SK-N-SH (cell line): Measurements from ENCODE around the gene AMELY. TPM values are rescaled to one million over a fixed set of nuclear protein-coding genes. Genes with fewer than 3 reads are reported as not detected.

Experiments
- CTCF ChIA-PET: fragments of 300-600, 350-600 bp; formaldehyde crosslinking; extraction: SDS; loops from one replicate; lab custom pipeline; 2021; lab: Yijun Ruan, JAX
- POLR2A ChIA-PET: fragments of 350-600 bp; sonication (Branson Sonifier 250); formaldehyde crosslinking; extraction: SDS; loops from one replicate; lab custom pipeline; 2020; ENCODE audit warnings: antibody characterized with exemption, inconsistent platforms; lab: Yijun Ruan, JAX
- DNase-seq: peaks from one replicate; pipeline ENCODE4 v3.0.0; 2012
- H2AFZ ChIP-seq: fragments of 200-600 bp; sonication (generic); 2 replicates; pipeline ENCODE4 v1.8.1; 2016; ENCODE audit warnings: antibody characterized with exemption, mild to moderate bottlenecking, low read depth
- H3F3A ChIP-seq: fragments of 200-600 bp; sonication (generic); replicated peaks from 2 replicates; pipeline ENCODE3; 2016; ENCODE audit warnings: antibody characterized with exemption, mild to moderate bottlenecking; ENCODE audit not compliant: insufficient read depth
- H3K27ac ChIP-seq, 2 experiments: fragments of 200-500 bp in 1 of 2; fragments of 200-600 bp in 1 of 2; sonication (Bioruptor generic) in 1 of 2; sonication (generic), shearing (Covaris generic) in 1 of 2; 2 replicates each; pipeline versions ENCODE4 v1.5.1 to v1.6.1; 2014 to 2016; ENCODE audit warnings: low read depth in 2 of 2, inconsistent platforms in 1 of 2, low read length in 1 of 2, mild to moderate bottlenecking in 1 of 2, mixed read lengths in 1 of 2
- H3K27me3 ChIP-seq: fragments of 200-600 bp; sonication (generic), shearing (Covaris generic); 2 replicates; pipeline ENCODE4 v1.6.1; 2016; ENCODE audit warnings: mixed run types; ENCODE audit not compliant: insufficient read depth
- H3K36me3 ChIP-seq, 2 experiments: fragments of 200-500 bp in 1 of 2; fragments of 200-600 bp in 1 of 2; sonication (Bioruptor generic) in 1 of 2; sonication (generic) in 1 of 2; replicated peaks in 1 of 2; 2 replicates each; pipeline versions ENCODE3 to v1.5.1; 2014 to 2016; ENCODE audit warnings: low read length in 1 of 2, mild to moderate bottlenecking in 1 of 2; ENCODE audit not compliant: insufficient read depth in 2 of 2, control insufficient read depth in 1 of 2
- H3K4me1 ChIP-seq, 2 experiments: fragments of 200-500 bp in 1 of 2; fragments of 200-600 bp in 1 of 2; sonication (Bioruptor generic) in 1 of 2; sonication (generic), shearing (Covaris generic) in 1 of 2; 2 replicates each; pipeline versions ENCODE4 v1.5.1 to v1.6.1; 2014 to 2016; ENCODE audit warnings: low read depth in 1 of 2, low read length in 1 of 2, mixed run types in 1 of 2; ENCODE audit not compliant: insufficient read depth in 2 of 2, control insufficient read depth in 1 of 2
- H3K4me2 ChIP-seq: fragments of 200-600 bp; sonication (generic), shearing (Covaris generic); 2 replicates; pipeline ENCODE4 v1.6.1; 2017; ENCODE audit warnings: mixed run types
- H3K4me3 ChIP-seq, 2 experiments: fragments of 200-500 bp in 1 of 2; fragments of 200-600 bp in 1 of 2; sonication (Bioruptor generic) in 1 of 2; sonication (generic), shearing (Covaris generic) in 1 of 2; 2 replicates each; pipeline versions ENCODE4 v1.5.1 to v1.8.1; 2014 to 2016; ENCODE audit warnings: low read depth in 2 of 2, inconsistent platforms in 1 of 2, low read length in 1 of 2, mild to moderate bottlenecking in 1 of 2, mixed read lengths in 1 of 2, moderate library complexity in 1 of 2
- H3K79me2 ChIP-seq: fragments of 200-600 bp; sonication (generic); 2 replicates; pipeline ENCODE4 v1.8.1; 2017; ENCODE audit warnings: mild to moderate bottlenecking; ENCODE audit not compliant: insufficient read depth
- H3K9ac ChIP-seq: fragments of 200-600 bp; sonication (generic); 2 replicates; pipeline ENCODE4 v1.6.1; 2017; ENCODE audit warnings: mixed run types
- H3K9me2 ChIP-seq: fragments of 200-600 bp; sonication (generic); 2 replicates; pipeline ENCODE4 v1.6.1; 2017; ENCODE audit warnings: mixed run types
- H3K9me3 ChIP-seq: fragments of 200-600 bp; sonication (generic); 2 replicates; pipeline ENCODE4 v1.6.1; 2017; ENCODE audit warnings: mixed run types, mild to moderate bottlenecking, moderate library complexity
- H4K20me1 ChIP-seq: fragments of 200-600 bp; sonication (generic); 2 replicates; pipeline ENCODE4 v1.6.1; 2017; ENCODE audit warnings: mild to moderate bottlenecking, mixed run types; ENCODE audit not compliant: insufficient read depth
- CHD2 ChIP-seq: fragments of 150-350 bp; IDR thresholded peaks from 2 replicates; pipeline ENCODE4 v1.6.1; 2018; ENCODE audit warnings: low read length; ENCODE audit not compliant: partially characterized antibody
- ELF1 ChIP-seq: IDR thresholded peaks from 2 replicates; pipeline ENCODE4 v1.4.0; 2012
- EP300 ChIP-seq, 2 experiments: IDR thresholded peaks; 2 replicates each; pipeline versions ENCODE4 v1.4.0 to v1.6.1; 2012; ENCODE audit warnings: borderline replicate concordance in 1 of 2, low read depth in 1 of 2, low read length in 1 of 2
- EZH2phosphoT487 ChIP-seq: fragments of 200-600 bp; sonication (generic); IDR thresholded peaks from 2 replicates; pipeline ENCODE4 v1.6.1; 2017; ENCODE audit warnings: low read depth, mixed run types, mild to moderate bottlenecking, antibody characterized with exemption, moderate library complexity, borderline replicate concordance
- FOXJ3 ChIP-seq: sonication (generic); formaldehyde crosslinking; IDR thresholded peaks from 2 replicates; pipeline ENCODE4 v1.5.1; 2020; ENCODE audit warnings: mild to moderate bottlenecking, missing genetic modification reagents
- GABPA ChIP-seq: IDR thresholded peaks from 2 replicates; pipeline ENCODE4 v1.4.0; 2012; ENCODE audit warnings: low read depth, mild to moderate bottlenecking
- GATA2 ChIP-seq: sonication (generic); formaldehyde crosslinking; IDR thresholded peaks from 2 replicates; pipeline ENCODE4 v1.5.0; 2020; ENCODE audit warnings: mild to moderate bottlenecking, missing genetic modification reagents
- MAX ChIP-seq: IDR thresholded peaks from 2 replicates; pipeline ENCODE4 v1.4.0; 2012; ENCODE audit warnings: low read depth
- MEF2A ChIP-seq: IDR thresholded peaks from 2 replicates; pipeline ENCODE4 v1.4.0; 2012; ENCODE audit warnings: low read depth, borderline replicate concordance
- MXI1 ChIP-seq: IDR thresholded peaks from 2 replicates; pipeline ENCODE4 v1.6.1; 2012; ENCODE audit warnings: mild to moderate bottlenecking, low read depth, low read length, improper control_type of control experiment
- NFIC ChIP-seq: IDR thresholded peaks from 2 replicates; pipeline ENCODE4 v1.4.0; 2012; ENCODE audit warnings: borderline replicate concordance
- NRF1 ChIP-seq: IDR thresholded peaks from 2 replicates; pipeline ENCODE4 v1.6.1; 2012; ENCODE audit warnings: low read depth, mild to moderate bottlenecking, low read length
- PBX3 ChIP-seq: IDR thresholded peaks from 2 replicates; pipeline ENCODE4; 2012
- POLR2AphosphoS5 ChIP-seq: IDR thresholded peaks from 2 replicates; pipeline ENCODE4 v1.6.1; 2012; ENCODE audit warnings: low read depth, low read length
- RAD21 ChIP-seq: IDR thresholded peaks from 2 replicates; pipeline ENCODE4 v1.6.1; 2012; ENCODE audit warnings: mild to moderate bottlenecking, low read length
- RCOR1 ChIP-seq: fragments of 150-350 bp; IDR thresholded peaks from 2 replicates; pipeline ENCODE4 v1.6.1; 2017; ENCODE audit warnings: antibody characterized with exemption, low read length
- RFX5 ChIP-seq: IDR thresholded peaks from 2 replicates; pipeline ENCODE4 v1.6.1; 2012; ENCODE audit warnings: mild to moderate bottlenecking, improper control_type of control experiment, low read length
- RXRA ChIP-seq: IDR thresholded peaks from 2 replicates; pipeline ENCODE4 v1.4.0; 2012; ENCODE audit warnings: low read depth, mild to moderate bottlenecking, borderline replicate concordance
- SMC3 ChIP-seq: IDR thresholded peaks from 2 replicates; pipeline ENCODE4 v1.6.1; 2012; ENCODE audit warnings: low read depth, low read length, improper control_type of control experiment
- TAF1 ChIP-seq: IDR thresholded peaks from 2 replicates; pipeline ENCODE4 v1.6.1; 2012; ENCODE audit warnings: low read depth, mild to moderate bottlenecking, low read length, moderate library complexity, borderline replicate concordance
- TCF12 ChIP-seq: IDR thresholded peaks from 2 replicates; pipeline ENCODE4 v1.4.0; 2012
- USF1 ChIP-seq: IDR thresholded peaks from 2 replicates; pipeline ENCODE4 v1.4.0; 2012; ENCODE audit warnings: low read depth, borderline replicate concordance
- USF2 ChIP-seq: fragments of 150-350 bp; IDR thresholded peaks from 2 replicates; pipeline ENCODE4 v1.6.1; 2017; ENCODE audit warnings: antibody characterized with exemption, low read length, low read depth, borderline replicate concordance
- WGBS: methylation state at CpG from one replicate; pipeline ENCODE4 v1.1.6; 2017; ENCODE audit warnings: low lambda C conversion rate; 5-methylcytosine and 5-hydroxymethylcytosine counted together
- polyA plus RNA-seq, 3 experiments: library from polyadenylated mRNA; depleted of rRNA; stranded (reverse); fragments of >200 nt; gene quantifications; 2 replicates each; pipeline ENCODE4 v1.2.3, GENCODE V29; 2012
- TF ChIP-seq, protein P1 (sequence below): fragments of 150-350 bp; IDR thresholded peaks from 2 replicates; pipeline ENCODE4 v1.6.1; 2016; ENCODE audit warnings: mild to moderate bottlenecking, low read depth, low read length

The AMELY gene
- polyA plus RNA-seq, 1 of the 3 experiments (the other 2 are of a cell fraction): not detected

DNA sequence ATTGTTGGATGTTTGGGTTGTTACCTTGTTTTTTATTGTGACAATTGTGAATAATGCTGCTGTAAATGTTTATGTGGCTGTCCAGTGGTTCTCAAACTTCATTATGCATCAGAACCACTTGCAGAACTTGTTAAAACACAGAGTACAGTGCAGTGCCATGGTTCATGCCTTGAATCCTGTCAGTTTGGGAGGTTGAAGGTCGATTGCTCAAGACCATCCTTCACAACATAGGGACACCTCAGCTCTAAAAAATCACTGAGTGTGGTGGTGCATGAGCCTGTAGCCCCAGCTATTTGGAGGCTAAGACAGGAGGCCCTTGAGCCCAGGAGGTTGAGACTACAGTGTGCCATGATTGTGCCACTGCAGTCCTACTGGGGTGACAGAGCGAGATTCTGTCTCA is 23.9 kb upstream of the AMELY start:
- H3F3A ChIP-seq: no peaks in the 10 kb centered on the region
- no peak overlapping the region for H3K9ac ChIP-seq
- no peak overlapping the region for H3K27ac ChIP-seq
- no peaks in the 10 kb centered on the region for H3K79me2 ChIP-seq
- no peaks in the 10 kb centered on the region for H4K20me1 ChIP-seq
- ChIA-PET POLR2A (no interaction called here), CTCF (no interaction called here)
- no peaks in the 10 kb centered on the region for H3K9me3 ChIP-seq
- no CpG with 5 or more reads among the region's 2 CpGs for WGBS
- H3K36me3 ChIP-seq: no peaks in the 10 kb centered on the region
- H3K4me1 ChIP-seq: no peaks in the 10 kb centered on the region
- no peak overlapping the region for H3K4me3 ChIP-seq
- H2AFZ ChIP-seq: no peak overlapping the region
- no peak overlapping the region for H3K4me2 ChIP-seq
- TF ChIP-seq TCF12: no peak
- TF ChIP-seq MAX: no peak
- TF ChIP-seq CHD2: no peak
- no peak for TF ChIP-seq MEF2A
- TF ChIP-seq RXRA: no peak
- no peak for TF ChIP-seq ELF1
- TF ChIP-seq, protein P1, sequence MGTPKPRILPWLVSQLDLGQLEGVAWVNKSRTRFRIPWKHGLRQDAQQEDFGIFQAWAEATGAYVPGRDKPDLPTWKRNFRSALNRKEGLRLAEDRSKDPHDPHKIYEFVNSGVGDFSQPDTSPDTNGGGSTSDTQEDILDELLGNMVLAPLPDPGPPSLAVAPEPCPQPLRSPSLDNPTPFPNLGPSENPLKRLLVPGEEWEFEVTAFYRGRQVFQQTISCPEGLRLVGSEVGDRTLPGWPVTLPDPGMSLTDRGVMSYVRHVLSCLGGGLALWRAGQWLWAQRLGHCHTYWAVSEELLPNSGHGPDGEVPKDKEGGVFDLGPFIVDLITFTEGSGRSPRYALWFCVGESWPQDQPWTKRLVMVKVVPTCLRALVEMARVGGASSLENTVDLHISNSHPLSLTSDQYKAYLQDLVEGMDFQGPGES: no peak
- TF ChIP-seq NFIC: no peak
- no peak for TF ChIP-seq POLR2AphosphoS5
- no peak for TF ChIP-seq RFX5
- no peak for TF ChIP-seq GATA2 (CRISPR knock-in tag)
- TF ChIP-seq SMC3: no peak
- no peak for TF ChIP-seq PBX3
- no peak for TF ChIP-seq FOXJ3 (CRISPR knock-in tag)
- no peak for TF ChIP-seq EZH2phosphoT487
- H3K27me3 ChIP-seq: no peaks in the 10 kb centered on the region
- DNase-seq: no peak
- no peaks in the 10 kb centered on the region for H3K9me2 ChIP-seq

GRCh38 chrY:6931779-6932396 is 20.3 kb upstream of the AMELY start:
- no peaks in the 10 kb centered on the region for H3K36me3 ChIP-seq
- no peaks in the 10 kb centered on the region for H3K9me2 ChIP-seq
- DNase-seq: no peak
- TF ChIP-seq USF1 (no peak), NFIC (no peak), SMC3 (no peak), GATA2 (CRISPR knock-in tag) (no peak), MEF2A (no peak), RCOR1 (no peak), NRF1 (no peak), EP300 (IDR thresholded peaks at IDR 0.05; ENCODE audit: borderline replicate concordance in 1 of 2, low read depth in 1 of 2, low read length in 1 of 2) (no peak), RAD21 (no peak), GABPA (no peak), TAF1 (no peak), USF2 (no peak), RXRA (no peak), MXI1 (no peak)
- TF ChIP-seq, protein P1: no peak
- H3K79me2 ChIP-seq: no peaks in the 10 kb centered on the region
- POLR2A ChIA-PET: no interaction called here
- no peak overlapping the region for H3K27ac ChIP-seq
- H3F3A ChIP-seq: no peaks in the 10 kb centered on the region
- no peak overlapping the region for H3K4me2 ChIP-seq
- no peak overlapping the region for H2AFZ ChIP-seq
- CTCF ChIA-PET: no interaction called here
- H3K4me1 ChIP-seq: no peaks in the 10 kb centered on the region
- H3K27me3 ChIP-seq: no peaks in the 10 kb centered on the region
- H3K4me3 ChIP-seq: no peak overlapping the region
- WGBS: no CpG with 5 or more reads among the region's 4 CpGs
- H3K9me3 ChIP-seq: no peaks in the 10 kb centered on the region
- H3K9ac ChIP-seq: no peak overlapping the region
- no peaks in the 10 kb centered on the region for H4K20me1 ChIP-seq
